ENCODE measurements around the gene MGMT.

MGMT gene

DNA sequence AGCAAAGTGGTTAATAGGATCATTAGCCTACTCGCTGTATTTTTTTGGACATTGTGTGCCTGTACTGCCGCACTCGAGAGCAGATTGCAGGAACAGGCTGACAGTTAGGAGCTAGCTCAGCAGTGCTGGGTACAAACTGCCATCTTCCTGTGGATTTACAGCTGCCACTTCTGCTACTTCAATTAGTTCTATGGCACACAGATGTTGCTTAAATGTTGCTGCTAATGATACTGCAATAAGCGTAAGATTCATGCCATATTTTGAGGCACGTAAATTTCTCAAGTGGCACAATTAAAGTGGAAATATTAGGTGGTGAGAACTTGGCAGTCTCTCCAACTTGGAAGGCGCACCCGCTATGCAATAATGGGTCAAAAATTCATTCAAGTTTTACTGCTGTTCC, 325.1 kb downstream of the MGMT start:
- DNase-seq, result no peak

DNA sequence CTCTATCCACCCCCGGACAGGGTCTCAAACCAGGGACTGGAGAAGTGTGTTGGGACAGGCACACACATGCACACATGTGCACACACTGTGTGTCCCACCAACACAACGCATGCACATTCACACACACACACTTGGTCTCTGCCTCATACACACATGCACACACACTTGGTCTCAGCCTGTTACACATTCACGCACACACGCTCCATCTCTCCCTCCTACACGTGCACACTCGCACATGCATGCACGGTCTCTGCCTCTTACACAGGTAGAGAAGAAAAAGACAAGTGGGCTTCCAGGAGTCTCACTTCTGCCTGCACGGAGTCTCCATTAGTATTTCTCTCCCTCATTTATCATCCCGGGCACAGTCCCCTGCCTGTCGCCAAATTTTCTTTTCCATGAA, 325.8 kb downstream of the MGMT start:
- no peak for DNase-seq

DNA sequence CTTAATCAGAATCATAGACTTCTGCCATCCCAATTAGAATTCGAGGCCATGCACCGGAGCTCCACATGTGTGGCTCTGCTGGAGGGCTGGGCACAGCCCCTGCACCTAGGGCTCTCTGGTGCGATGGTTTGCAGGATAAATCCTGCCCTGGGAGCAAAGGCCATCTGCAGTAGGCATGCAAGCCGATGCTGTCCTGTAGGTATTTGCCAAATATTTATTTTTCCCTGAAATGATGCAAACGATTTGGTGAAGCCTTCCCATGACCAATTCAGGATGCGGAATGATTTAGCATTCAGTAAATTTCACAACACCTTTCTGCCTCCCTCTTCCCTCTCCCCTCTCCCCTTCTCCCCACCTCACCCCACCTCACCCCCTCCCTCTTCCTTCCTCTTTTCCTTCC, 326.4 kb downstream of the MGMT start:
- no peak for DNase-seq

DNA sequence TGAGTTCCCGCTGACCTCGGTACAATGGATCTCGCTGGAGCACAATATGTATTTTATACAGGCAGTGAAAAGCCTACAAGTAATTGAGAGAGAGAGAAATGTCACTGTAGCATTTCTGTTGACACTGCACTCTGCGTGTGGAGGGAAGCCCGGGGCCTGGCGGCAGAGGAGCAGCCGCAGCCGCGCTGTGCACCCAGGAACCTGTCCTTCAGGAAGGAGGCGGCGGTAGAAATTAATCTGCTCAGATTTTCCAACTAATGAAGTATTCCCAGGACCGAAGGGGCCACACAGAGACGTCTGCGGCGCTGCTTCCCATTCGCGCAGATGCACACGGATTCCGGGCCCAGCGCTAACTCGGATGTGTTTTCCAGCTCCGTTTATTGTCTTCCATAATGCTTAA, 327.0 kb downstream of the MGMT start:
- DNase-seq, result no peak

DNA sequence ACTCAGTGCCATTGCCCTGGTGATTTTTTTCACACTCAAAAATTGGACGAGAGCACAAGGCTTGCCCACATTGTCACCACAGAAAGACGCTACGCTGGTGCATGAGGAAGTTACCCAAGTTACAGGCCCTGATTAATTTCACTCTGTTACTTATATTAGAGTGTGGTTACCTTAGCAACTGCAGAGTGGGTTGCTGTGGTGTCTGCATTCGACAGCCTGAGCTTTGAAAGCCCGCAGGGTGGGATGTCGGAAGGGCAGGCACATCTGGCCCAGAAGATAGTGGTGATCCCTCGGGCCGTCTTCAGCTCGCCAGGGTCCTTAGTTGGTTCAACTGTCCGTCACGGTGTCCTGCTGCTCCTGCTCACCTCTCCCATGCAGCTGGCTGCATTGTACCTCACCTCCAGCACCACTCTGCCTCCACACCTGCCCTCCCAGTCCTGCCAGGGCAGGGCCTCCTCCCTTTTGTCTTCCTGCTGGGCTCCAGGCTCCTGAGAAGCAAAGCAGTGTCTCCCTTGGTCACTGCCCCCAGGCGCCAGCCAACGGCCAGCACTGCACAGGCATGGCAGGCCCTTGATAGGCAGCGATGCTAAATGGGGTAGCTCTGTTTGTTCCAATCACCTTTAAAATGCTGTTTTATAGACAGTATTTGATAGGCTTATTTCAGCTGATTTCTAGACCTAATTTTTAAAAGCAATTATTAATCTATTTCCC, 329.8 kb downstream of the MGMT start:
- no peak for DNase-seq

DNA sequence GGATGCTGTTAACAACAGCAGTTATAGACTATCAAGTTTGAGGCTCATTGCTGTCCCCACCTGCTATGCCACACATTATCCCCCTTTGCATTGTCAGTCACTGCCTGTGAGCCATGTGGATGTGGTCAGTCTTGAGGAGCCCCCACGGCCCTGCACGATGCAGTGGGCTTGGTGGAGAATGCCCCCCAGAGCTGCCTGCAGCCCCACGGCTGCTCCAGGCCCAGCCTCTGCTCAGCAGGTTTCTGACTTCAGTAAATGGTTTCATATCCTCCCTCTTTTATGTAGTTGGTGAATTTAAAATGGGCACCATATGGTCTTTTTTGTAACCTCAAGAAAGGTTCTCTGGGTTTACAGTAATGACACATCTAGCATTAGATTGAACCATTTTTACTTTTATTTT, 332.9 kb downstream of the MGMT start:
- DNase-seq, result no peak

DNA sequence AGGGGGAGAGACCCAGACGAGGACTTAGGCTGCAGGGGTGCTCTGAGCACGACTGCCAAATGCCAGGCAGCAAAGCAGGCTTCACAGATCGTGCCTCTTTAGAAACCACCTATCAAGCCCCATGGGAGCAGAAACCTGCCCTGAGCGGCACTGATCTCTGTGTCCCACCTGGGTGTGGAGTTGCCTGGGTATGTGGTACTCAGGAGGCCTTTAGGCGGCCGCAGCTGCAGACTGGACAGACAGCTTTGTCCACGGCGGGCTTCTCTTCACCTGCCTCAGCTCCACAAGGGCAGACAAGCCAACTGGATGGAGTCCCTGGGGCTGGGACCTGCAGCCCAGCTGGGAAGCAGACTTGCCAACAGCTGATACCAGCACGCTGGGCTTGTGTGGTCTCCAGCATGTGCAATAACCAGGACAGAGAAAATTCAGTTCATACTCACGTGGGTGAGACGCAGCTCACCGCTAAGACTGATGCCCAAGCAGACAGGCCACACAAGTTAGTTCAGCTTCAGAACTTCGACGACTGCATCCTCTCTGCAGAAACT, 333.8 kb downstream of the MGMT start:
- no peak for DNase-seq

DNA sequence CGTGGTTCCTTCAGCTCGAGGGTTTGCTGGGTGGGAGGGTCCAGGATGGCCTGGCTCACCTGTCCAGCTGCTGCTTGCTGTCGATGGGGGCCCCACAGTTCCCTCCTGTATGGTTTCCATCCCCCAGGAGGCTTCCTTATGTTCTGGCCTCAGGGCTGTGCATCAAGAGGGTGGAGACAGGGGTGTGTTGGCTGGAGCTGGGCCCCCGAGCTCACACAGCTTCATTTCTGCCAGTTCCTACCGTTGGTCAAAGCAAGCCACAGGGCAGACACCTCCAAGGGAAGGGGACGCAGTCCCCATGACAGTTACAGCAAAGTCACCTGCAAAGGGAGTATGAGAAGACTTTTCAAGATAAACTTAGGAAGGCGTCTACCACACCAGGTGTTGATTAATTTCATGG, 340.2 kb downstream of the MGMT start:
- DNase-seq, result no peak

DNA sequence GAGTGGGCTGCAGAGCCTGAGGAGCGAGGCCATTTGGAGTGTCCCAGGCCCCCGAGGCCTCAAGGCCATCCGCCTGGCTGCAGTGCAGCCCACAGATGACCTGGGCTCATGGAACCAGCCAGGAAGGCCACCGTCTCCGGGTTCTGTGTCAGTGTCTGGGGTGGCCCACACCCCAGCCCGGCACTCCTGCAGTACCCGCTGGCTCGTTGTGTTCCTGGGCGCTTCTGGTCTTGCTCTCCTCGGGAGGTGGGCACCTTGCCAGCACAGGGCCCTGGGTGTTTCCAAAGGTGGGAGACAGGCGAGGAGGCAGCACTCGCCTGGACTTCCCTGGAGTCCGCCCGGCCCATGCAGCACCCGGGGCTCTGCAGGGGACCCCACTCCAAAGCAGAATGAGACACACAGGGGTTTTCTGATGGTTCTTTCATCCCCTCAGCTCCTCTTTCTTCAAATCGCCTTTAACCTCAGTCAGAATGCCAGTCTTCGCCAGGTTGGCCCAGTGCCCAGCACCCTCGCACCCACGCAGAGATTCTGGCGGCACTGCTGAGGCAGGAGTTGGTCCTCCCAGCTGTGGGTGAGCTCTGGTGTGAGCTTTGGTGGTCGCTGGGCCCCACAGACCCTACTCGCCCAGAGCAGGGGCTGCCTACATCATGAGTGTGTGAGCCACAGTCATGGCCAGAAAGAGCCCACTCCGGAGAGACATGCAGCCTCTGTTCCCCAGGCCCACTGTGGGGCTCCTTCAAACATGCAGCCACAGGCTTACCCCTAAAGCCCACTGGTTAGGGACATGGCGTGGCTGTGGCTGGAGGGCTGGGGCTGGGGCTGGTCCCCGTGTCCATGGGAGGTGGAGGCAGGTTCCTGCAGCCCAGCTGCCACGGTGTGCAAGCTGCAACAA, 341.3 kb downstream of the MGMT start:
- no peak for DNase-seq

DNA sequence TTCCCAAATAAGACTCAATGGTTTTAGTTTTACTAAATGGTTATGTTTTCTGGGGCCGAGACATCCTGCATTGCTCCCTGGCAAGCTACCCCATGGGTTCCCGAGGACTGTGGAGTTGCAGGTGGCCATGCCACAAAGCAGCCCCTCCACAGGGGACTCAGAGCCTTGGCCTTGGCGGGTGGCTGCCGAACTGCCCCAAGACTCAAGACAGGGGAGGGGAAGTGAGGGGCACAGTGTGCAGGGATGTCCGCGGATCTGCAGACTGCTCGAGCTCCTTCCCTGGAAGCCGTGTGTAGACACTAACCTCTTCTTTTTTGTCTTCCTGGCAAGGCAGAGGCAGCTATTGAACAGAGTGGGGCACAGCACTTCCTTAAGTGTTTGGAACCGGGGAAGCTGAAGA, 342.4 kb downstream of the MGMT start:
- no peak for DNase-seq

DNA sequence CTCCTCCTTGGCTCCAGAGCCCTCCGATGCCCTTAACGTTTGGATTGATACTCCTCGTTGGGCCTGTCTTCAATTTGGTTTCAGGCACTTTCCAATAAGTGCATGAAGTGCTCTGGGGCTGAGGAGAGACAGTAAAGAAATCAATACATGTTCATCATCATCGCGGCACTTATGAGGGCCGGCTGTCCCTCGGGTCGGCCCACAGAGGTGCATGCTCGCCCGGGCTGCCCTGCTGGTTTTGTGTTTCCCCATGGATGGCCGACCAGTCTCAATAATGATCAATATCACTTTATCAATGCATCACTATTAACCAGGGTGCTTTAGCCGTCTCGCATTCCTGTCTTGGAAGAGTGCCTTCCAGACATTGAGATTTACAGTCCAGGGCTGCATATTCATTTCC, 342.8 kb downstream of the MGMT start:
- DNase-seq, result no peak

DNA sequence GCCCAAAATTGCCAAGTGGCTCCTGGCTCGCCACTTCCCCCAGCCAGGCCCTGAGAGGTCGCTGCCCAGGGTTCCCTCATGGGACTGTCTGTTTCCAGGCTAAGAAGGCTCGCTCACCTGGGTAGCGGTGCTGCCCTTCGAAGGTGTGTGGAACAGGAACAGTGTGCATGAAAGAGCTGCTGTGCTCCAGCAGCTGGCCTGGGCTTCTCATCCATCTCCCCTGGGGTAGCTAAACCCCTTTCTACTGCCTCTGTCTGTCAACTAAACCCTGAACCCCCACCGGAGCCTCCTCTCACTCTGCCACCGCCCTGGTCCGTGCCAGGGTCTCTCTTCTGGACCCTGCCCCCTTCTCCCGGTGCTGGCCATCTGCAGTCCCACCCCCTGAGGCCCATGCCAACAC, 344.2 kb downstream of the MGMT start:
- no peak for DNase-seq

DNA sequence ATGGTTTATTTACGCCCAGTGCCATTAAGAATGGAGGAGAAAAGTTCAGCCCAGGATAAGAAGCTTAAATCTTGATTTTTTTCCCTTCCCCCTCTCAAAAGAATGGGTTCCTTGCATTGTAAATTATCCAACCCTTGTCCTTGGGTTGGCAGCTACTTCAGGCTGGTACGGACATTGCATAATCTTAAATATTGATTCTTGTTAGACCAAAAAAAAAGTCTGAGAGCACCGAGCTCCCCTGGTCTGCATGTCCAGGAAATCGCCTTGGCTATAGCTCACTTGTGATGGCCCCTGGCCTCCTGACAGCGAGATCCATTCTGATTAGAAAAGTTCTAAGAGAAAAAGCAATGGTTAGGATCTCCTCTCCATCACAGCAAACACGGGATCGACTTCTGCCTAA, 345.4 kb downstream of the MGMT start:
- no peak for DNase-seq

DNA sequence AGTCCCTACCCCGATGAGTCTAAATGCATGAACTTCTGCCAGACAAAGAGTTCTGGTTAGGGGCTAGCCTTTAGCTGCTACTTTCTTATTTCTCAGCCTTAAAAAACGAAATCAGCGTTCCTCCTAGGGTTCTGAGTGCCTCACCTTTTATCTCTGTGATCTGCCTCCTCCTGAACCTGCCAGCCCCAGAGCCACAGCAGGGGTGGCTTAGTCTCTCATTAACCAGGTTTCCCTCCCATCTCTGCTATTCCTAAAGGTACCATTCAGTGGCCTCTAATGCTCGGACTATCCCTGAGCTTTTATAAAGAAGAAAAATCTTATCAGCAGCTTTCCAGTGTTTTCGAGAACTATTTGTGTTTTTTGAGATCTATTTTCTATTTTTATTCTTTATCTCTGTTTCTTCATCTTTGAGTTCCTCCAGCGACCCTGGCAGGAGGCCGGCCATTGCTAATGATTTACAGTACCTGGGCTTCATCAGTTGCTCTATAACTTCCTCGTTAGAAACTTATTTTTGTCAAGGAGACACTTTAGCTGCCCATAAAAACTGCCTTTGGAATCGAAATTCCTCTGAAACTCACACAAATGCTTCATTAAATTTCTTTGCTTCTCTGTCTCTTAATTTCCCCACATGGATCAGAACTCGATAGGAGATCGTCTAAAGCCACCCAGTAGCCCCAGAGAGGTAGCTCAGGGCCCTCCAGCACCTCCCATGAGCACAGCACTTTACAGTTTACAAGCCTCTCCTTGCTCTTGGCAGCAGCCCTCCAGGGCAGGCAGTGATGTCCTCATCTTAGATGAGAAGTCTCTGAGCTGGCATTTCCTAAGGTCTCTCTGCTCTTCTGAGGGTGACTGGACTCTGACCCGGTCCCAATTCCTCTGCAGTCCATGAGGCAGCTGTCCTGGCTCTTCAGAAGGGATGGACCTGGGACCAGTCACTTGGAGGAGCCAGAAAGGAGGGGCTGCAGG, 347.9 kb downstream of the MGMT start:
- DNase-seq, result no peak

DNA sequence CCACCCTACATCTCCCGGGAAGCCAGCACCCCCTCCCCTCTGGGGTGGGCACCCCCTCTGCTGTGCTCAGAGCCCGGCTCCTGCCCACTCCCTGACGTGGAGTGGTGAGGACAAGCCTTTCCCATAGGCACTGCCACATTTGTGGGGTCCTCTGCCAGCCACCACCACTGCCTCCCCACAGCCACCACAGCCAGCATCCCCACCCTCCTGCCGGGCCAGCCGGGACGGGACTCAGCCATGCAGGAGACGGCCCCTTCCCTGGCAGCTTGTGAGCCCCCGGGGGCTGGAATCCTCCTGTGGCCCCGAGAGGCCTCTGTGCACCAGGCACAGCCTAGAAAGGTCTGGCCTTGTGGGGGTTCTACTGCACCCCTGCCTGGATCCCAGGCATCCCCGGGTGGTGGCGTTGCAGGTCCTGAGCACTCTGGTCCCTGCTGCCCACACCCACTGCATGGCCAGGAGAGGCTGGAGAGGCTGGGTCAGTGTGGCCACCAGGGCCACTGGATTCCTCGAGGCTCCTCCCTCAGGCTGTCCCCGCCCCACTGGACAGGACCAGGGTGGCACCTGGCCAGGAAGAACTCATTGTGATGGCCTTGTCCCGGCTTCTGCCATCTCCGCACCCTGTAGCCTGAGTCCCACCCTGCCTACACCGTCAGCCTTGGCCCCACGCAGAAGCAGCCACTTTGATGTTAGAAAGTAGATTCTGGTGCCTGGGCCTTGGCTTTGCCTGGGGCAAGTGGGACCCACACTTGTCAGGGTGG, 349.0 kb downstream of the MGMT start:
- DNase-seq, result no peak

DNA sequence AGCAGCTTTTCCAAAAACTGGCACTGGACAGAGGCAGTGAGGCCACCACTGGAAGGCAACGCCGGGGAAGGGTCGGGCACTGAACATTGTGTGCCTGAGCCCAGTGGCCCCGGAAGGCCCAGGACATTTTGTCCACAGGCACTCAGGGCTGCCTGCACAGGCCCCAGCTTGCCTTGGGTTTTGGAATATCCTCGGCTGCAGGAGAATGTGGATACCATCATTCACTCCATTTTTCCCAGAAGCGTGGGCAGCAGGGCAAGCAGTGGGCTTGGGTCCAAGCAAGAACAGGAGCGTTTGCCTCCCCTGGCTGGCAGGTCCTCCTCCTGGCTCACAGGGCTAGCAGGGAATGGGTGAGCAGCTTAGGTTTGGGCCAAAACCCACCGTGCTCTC, 349.6 kb downstream of the MGMT start:
- DNase-seq, result no peak

Data from hypothalamus (tissue), 51 donors.